Ectodermal cell (in vitro differentiated cells): ENCODE results near the gene VSIG8.

Source experiments
- H3K27ac ChIP-seq: 2 replicates; pipeline ENCODE4 v1.7.0; 2013; ENCODE audit warnings: mild to moderate bottlenecking, low read depth, low read length; ENCODE audit not compliant: insufficient read depth, poor library complexity, severe bottlenecking
- H3K27me3 ChIP-seq: 2 replicates; pipeline ENCODE4 v1.7.0; 2013; ENCODE audit warnings: mild to moderate bottlenecking, low read length; ENCODE audit not compliant: insufficient read depth, control insufficient read depth, poor library complexity, severe bottlenecking
- H3K36me3 ChIP-seq: one replicate; pipeline ENCODE4 v1.7.0; 2013; ENCODE audit warnings: low read length; ENCODE audit not compliant: control insufficient read depth, insufficient read depth
- H3K4me1 ChIP-seq: one replicate; pipeline ENCODE4 v1.7.0; 2013; ENCODE audit warnings: low read length; ENCODE audit not compliant: control insufficient read depth, insufficient read depth
- H3K4me3 ChIP-seq: 2 replicates; pipeline ENCODE4 v1.7.0; 2013; ENCODE audit warnings: low read depth, low read length, control low read depth; ENCODE audit not compliant: insufficient read depth
- H3K9me3 ChIP-seq: 2 replicates; pipeline ENCODE4 v1.7.0; 2013; ENCODE audit warnings: mild to moderate bottlenecking, low read length, moderate library complexity; ENCODE audit not compliant: control insufficient read depth
- WGBS, 2 experiments: methylation state at CpG; one replicate each; pipeline ENCODE4 v1.1.7; 2013; ENCODE audit warnings: missing lambda C conversion rate in 2 of 2; 5-methylcytosine and 5-hydroxymethylcytosine counted together

The VSIG8 gene

DNA sequence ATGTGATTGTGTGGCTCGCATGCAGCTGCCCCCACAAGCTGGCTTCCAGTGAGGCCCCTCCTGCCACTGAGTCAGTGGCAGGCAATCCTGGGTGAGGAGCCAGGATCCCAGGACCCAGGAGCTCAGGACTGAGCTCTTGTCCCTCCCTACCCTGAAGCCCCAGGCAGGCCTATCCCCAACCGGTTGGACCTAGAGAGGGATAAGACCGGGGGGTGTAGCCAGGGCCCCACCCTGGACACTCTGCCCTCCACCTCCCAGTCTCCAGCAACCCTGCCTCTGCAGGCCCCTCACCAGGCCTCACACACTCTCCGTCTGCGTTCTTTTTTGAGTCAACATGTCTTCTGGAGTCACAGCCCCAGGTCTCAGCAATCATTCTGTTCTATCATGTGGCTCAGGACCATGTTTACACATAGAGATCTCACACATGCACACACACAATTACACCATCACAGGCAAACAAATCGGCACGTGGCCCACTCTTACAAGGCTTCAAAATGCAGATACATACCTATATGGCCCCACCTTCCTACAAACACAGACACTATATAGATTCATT, 2.6 kb downstream of the VSIG8 start:
- H3K27ac ChIP-seq: no peak overlapping the region
- WGBS, 2 experiments: 88 to 91% methylated on average over 7 of the region's 7 CpGs
- no peak overlapping the region for H3K4me3 ChIP-seq
- no peaks in the 10 kb centered on the region for H3K9me3 ChIP-seq
- no peaks in the 10 kb centered on the region for H3K36me3 ChIP-seq
- H3K4me1 ChIP-seq: no peaks in the 10 kb centered on the region
- H3K27me3 ChIP-seq: peaks cover 28% of the 10 kb centered on the region

DNA sequence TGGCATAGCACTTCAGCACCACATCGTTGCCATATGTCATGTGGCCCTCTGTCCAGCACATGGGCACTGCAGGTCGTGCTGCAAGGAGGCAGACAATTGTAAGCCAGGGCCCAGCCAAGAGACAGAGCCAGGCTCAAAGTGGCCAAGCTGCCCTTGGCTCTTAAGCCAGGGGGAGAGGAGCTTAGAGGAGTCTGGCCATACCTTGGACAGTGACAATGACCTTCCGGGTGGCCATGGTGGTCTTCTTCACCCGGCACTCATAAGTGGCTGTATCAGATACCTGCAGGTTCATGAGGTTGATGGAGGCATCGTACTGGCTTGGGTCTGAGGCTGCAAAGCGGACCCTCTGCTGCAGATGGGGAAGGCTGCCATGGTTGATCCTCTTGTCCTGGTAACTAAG, 4.6 kb downstream of the VSIG8 start:
- Histone ChIP-seq H3K27me3 (peaks cover 48% of the 10 kb centered on the region), H3K4me3 (no peak overlapping the region), H3K36me3 (no peaks in the 10 kb centered on the region), H3K9me3 (no peaks in the 10 kb centered on the region), H3K4me1 (peaks cover 5% of the 10 kb centered on the region), H3K27ac (no peak overlapping the region)
- WGBS, 2 experiments: 92 to 93% methylated on average over 6 of the region's 6 CpGs

DNA sequence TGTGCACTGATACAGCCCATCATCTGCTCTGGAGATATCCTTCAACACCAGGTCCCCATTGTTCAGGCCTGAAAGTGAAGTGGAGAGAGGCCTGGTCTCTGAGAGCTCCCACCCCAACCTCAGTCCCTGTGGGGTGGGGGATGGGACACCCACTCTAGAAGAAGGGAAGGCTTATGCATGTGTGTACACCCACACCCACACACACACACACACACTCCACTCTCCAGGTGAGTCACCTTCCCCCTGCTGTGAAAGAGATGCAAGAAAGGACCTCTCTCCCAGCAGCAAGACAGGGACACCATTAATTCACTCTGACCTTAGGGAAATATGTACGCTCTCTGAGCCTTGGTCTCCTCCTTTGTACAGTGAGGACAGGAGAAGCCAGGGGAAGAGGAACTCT, 5.9 kb downstream of the VSIG8 start:
- no peak overlapping the region for H3K27ac ChIP-seq
- no peak overlapping the region for H3K4me3 ChIP-seq
- H3K9me3 ChIP-seq: no peaks in the 10 kb centered on the region
- H3K36me3 ChIP-seq: no peaks in the 10 kb centered on the region
- H3K4me1 ChIP-seq: peaks cover 5% of the 10 kb centered on the region
- H3K27me3 ChIP-seq: peaks cover 56% of the 10 kb centered on the region
- 85 to 86% methylated on average over 1 of the region's 1 CpG for WGBS, 2 experiments

DNA sequence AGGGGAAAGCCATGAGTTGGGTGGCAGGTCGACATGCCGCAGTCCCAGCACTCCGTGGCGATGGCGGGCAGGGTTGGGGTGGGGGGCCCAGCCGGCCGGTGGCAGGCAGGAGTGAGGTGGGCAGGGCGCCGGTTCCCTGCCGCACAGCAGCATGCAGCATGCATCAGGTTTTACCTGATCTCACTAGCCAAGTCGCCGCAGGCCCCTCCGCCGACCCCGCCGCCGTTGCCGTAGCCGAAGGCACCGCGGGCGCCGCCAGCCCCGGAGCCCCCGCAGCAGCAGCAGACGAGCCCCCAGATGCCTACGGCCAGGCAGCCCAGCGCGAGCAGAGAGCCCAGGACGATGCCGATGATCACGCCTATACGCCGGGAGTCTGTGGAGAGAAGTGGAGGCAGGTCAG, 6.7 kb downstream of the VSIG8 start:
- no peaks in the 10 kb centered on the region for H3K9me3 ChIP-seq
- H3K36me3 ChIP-seq: no peaks in the 10 kb centered on the region
- H3K27ac ChIP-seq: no peak overlapping the region
- H3K27me3 ChIP-seq: peaks cover 60% of the 10 kb centered on the region
- H3K4me1 ChIP-seq: peaks cover 5% of the 10 kb centered on the region
- 93% methylated on average over 34 of the region's 34 CpGs for WGBS, 2 experiments
- H3K4me3 ChIP-seq: no peak overlapping the region

DNA sequence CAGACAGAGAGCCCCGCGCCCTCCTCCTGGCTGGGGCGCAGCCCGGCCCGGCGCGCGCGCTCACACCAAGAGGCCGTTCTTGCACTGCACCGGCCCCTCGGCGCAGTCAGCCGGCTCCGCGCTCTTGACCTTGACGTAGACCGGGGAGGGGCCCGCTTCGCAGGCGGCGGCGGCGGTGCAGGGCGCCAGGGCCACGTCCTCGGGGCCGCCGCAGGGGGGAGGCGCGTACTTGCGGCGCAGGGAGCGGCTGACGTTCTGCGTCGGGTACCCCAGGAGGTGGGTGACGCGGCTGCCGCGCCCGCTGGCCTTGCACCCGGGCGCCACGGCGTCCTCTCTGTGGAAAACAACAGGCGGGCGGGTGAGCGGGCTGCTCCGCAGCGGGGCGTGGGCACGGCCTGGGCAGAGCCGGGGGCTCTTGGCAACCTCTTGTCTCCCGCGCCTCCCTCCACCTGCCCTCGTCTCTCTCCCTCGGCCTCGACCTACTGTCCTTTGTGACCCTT, 7.7 kb downstream of the VSIG8 start:
- Histone ChIP-seq H3K27me3 (peaks cover 60% of the 10 kb centered on the region), H3K27ac (no peak overlapping the region), H3K4me1 (peaks cover 5% of the 10 kb centered on the region), H3K36me3 (no peaks in the 10 kb centered on the region), H3K9me3 (no peaks in the 10 kb centered on the region), H3K4me3 (peak overlapping the region; percentile 27)
- WGBS, 2 experiments: 3 to 4% methylated on average over 59 of the region's 59 CpGs

DNA sequence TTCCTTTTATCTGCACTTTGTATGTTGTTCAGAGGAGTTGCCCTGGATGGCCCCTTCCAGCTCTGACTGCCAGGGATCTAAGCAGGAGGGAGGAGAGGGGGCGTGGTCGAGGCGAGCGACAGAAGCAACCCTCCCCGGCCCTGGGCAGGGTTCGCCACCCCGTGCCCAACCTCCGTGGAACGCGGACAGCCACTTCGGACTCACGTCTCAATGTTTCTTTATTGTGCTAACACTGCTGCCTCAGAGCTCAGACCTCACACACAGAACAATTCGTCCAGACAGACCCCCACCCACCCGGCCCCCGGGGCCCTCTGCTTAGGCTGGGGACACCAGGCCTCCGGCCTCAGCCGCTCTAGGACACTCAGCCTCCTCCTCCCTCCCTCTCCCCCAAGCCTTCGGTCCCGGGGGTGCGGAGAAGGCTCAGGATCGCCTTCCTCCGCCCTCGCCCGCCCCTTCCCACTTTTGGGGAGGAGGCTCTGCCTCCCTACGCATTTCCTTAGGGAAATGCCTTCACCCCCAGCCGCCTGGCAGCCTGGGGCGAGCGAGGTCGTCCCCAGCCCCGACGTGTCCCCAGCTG, 8.3 kb downstream of the VSIG8 start:
- H3K27me3 ChIP-seq: peaks cover 60% of the 10 kb centered on the region
- peak overlapping the region; percentile 27 for H3K4me3 ChIP-seq

DNA sequence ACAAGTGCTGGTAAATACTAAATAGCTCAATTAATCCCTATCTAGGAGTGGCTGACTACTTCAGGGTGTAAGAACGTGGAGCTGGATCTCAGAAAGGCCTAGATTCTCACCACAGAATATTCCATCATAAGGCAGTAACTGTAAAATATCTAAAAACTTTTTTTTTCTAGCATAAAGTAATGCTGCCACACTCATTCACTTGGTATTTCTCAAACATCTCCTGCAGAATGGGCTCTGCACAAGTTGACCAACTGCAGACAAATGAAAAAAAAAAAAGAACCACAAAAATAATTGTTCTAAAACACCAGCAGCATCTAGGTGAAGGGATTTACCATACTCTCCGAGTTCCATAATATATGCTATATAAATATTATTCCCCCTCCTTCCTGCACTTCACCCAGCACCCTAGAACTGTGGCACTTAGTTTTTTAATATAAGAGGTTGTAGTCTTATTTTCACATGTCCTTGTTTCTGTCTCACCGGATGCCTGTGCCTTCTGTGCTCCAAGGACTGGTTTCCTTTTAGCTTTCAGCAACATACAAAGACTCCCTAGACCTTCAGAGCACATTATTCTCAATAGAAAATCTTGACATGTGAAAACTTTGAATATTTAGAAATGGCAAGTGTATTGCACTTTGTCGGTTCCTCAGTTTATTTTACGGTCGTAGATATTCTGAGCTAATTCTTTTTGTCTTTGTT, 8.9 kb downstream of the VSIG8 start:
- peaks cover 60% of the 10 kb centered on the region for H3K27me3 ChIP-seq
- H3K9me3 ChIP-seq: no peaks in the 10 kb centered on the region
- H3K27ac ChIP-seq: no peak overlapping the region
- H3K4me1 ChIP-seq: peaks cover 5% of the 10 kb centered on the region
- WGBS, 2 experiments: 39 to 44% methylated on average over 4 to 5 of the region's 6 CpGs
- H3K4me3 ChIP-seq: peak overlapping the region; percentile 27
- H3K36me3 ChIP-seq: no peaks in the 10 kb centered on the region

More for the DNA sequence above, 8.3 kb downstream of the VSIG8 start:
- peaks cover 5% of the 10 kb centered on the region for H3K4me1 ChIP-seq
- 1% methylated on average over 31 of the region's 31 CpGs for WGBS, 2 experiments
- H3K27ac ChIP-seq: no peak overlapping the region
- H3K36me3 ChIP-seq: no peaks in the 10 kb centered on the region
- no peaks in the 10 kb centered on the region for H3K9me3 ChIP-seq

DNA sequence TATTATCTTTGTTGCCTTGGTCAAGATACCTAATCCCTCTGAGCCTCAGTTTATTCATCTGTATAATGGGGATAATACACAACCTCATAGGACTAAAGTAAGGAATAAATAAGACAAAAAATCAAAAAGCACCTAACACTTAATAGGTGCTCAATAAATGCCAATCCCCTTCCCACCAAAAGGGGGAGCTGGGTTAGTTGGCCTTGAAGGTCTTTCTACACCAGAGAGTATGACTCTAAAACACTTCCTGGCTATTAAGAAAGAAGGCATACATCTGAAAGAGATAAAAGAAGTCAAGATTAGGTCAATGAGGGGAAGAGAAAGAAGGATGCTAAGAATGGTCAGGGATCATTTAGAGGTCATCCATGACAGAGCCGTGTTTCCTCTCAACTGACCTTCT, 11.1 kb downstream of the VSIG8 start:
- no peaks in the 10 kb centered on the region for H3K9me3 ChIP-seq
- 86 to 88% methylated on average over 1 of the region's 1 CpG for WGBS, 2 experiments
- no peaks in the 10 kb centered on the region for H3K36me3 ChIP-seq
- H3K4me3 ChIP-seq: no peak overlapping the region
- H3K27me3 ChIP-seq: peaks cover 48% of the 10 kb centered on the region
- peaks cover 5% of the 10 kb centered on the region for H3K4me1 ChIP-seq
- no peak overlapping the region for H3K27ac ChIP-seq

DNA sequence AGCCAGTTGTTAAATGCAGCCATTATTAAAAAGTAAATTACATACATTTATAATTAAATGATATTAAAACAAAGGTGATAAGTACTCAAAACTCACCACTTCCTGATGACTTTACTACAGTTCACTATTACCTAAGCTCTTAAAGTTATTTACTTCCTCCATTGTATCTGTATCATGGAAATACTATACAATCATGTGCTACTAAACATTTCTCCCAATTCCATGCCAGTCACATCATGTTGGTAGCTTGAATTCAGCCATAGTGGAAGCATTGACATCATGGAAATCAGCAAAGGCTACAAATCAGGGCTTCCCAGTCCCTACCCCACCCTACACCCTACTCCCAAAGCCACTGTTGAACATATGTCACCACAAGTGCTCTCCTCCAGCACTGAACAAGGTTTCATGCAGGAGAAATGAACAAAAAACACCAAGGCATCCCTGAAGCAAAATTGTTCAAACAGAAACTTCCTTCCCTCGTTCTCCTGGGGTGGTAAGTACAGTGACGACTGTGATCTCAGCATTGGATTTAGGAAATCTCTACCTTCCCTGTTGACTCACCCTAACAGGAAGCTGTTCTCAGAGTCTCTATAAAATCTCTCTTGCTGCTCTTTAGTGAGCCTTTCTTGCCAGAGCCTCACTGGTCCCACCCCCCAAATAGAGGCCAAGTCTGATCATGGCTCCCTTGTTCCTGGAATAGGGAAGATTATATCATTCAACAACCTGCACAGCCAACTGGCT, 12.7 kb downstream of the VSIG8 start:
- no peak overlapping the region for H3K27ac ChIP-seq
- peaks cover 5% of the 10 kb centered on the region for H3K4me1 ChIP-seq
- no peaks in the 10 kb centered on the region for H3K9me3 ChIP-seq
- WGBS, 2 experiments: 79 to 89% methylated on average over 2 of the region's 2 CpGs
- H3K27me3 ChIP-seq: peaks cover 32% of the 10 kb centered on the region
- H3K36me3 ChIP-seq: no peaks in the 10 kb centered on the region
- no peak overlapping the region for H3K4me3 ChIP-seq

DNA sequence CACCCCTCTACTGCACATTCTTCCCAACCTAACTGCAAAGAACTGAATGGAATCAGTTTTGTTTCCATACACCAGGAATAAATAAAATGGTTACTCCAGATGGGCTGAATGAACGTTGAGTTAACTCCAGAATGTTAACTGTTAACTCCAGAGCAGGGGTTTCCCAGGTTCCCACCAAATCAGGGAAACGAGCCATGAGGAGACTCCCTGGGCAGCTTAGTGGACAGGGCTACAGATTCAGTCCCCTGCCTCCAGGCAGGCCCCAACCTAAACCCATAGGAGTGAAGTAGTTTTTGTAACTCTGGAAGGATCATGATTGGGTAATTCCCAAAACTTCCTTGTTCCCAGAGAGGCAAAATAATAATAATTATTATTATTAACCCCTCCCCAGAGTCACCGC, 14.1 kb downstream of the VSIG8 start:
- peaks cover 17% of the 10 kb centered on the region for H3K27me3 ChIP-seq
- H3K4me1 ChIP-seq: no peaks in the 10 kb centered on the region
- 57 to 65% methylated on average over 3 of the region's 3 CpGs for WGBS, 2 experiments
- no peaks in the 10 kb centered on the region for H3K36me3 ChIP-seq
- no peak overlapping the region for H3K4me3 ChIP-seq
- H3K27ac ChIP-seq: no peak overlapping the region
- H3K9me3 ChIP-seq: no peaks in the 10 kb centered on the region
